Measurements from ENCODE around the gene STX2. TPM values are rescaled to one million over a fixed set of nuclear protein-coding genes. Genes with fewer than 3 reads are reported as not detected.
"Not testable (repeated sequence)": the region's sequence is repeated elsewhere in the genome, so short reads cannot be mapped to it uniquely, and the experiment has no call there.

STX2 gene
- total RNA-seq = 10 to 100 TPM; 10.8 to 13.6 TPM

DNA sequence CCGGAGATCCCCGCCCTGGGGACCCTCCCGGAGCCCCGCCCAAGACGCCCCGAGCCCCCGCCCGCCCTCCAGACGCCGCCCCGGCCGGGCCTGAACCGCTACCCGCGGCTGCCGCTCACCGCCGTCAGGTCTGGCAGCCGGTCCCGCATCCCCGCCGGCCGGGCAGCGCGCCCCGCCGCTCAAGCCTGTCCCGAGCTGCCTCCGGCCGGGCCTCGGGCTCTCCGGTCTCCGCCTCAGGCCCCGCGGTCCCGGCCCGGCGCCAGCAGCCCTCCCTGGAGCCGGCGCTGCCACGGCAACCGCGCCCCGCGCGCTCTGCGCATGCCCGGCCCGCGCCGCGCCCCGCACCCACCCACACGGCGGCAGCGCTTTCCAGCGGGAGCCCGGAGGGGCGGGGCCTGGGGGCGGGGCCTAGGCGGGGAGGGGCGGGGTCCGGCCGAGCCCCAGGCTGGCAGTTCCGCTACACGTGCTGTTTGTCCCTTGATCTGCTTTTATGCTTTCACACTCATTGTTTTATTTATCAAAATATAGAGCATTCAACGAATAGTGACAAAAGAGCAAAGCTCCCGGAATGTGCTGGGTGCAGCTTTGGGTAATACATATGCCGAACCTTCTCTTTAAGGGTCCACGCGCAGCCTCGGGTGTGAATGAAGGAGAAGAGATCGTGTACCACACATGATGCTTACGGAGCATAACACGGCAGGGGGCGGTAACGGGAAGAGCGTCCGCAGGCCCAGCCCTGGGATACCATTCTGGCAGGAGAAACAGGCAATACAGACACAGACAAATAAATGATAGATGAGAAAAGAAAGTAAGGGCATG is at the start of gene STX2:
TSS of gene STX2 (minus strand) at position 300 of the 819 bp plus-strand sequence. CDS start at position 149, 151 bp downstream.
- intact Hi-C loops (cut with micrococcal nuclease) = loop anchor here (1.0 to 2.0 kb wide), 2 partner anchors 20 to 32 kb away; no protein-coding TSS in a partner anchor

DNA sequence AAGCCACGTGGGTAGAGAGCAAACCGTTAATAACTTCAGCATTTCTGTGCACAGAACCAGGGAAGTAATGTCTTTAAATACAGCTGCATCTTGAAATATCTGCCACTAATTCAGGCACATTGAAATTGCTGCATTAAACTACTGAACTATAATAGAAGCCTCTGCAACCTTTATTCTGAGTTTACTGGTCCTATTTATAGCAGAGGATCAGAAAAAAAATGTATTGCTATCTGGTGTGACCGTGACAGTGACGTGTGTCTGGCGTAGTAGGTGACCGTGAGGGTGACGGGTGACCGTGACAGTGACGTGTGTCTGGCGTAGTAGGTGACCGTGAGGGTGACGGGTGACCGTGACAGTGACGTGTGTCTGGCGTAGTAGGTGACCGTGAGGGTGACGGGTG is 48.1 kb upstream of the STX2 start:
- H3K27me3 Mint-ChIP-seq (ENCODE audit: low read depth); H3K36me3 Mint-ChIP-seq (ENCODE audit: low read depth); intact Hi-C loops (cut with micrococcal nuclease); DNase-seq; H3K4me1 Mint-ChIP-seq (ENCODE audit: low read depth); H3K9me3 Mint-ChIP-seq; CTCF ChIA-PET; H3K4me3 Mint-ChIP-seq; H3K27ac Mint-ChIP-seq: not testable (repeated sequence)

More for the DNA sequence above, at the start of gene STX2:
- peak; percentile 84 for DNase-seq
- H3K9me3 Mint-ChIP-seq = no peaks in the 10 kb centered on the region
- H3K4me1 Mint-ChIP-seq (ENCODE audit: low read depth) = peaks cover 29% of the 10 kb centered on the region
- H3K4me3 Mint-ChIP-seq = peak within 1 kb of the TSS; percentile 78
- H3K27ac Mint-ChIP-seq = peak within 1 kb of the TSS; percentile 21
- CTCF ChIA-PET = interaction anchor here (0.6 to 4.8 kb wide), 2 partner anchors 13 to 17 kb away, joined by 3 to 29 read pairs; no protein-coding TSS in a partner anchor
- H3K36me3 Mint-ChIP-seq (ENCODE audit: low read depth) = no peaks in the 10 kb centered on the region
- H3K27me3 Mint-ChIP-seq (ENCODE audit: low read depth) = no peaks in the 10 kb centered on the region

DNA sequence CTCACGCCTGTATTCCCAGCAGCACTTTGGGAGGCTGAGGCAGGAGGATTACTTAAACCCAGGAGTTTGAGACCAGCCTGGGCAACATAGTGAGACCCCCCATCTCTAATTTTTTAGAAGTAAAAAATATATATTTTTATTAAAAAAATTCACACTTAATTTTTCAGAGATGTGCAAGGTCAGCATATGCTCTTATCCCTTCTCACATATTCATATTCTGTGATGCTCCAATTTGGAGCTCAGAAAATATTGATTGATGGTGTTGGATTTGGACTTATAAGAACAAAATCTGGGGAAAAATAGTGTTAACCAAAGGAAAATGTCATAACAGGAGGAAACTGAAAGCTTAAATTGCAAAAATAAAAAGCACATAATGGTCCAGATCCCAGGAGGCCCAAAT is 42.5 kb upstream of the STX2 start:
- intact Hi-C loops (cut with micrococcal nuclease) = no loop called here
- Mint-ChIP-seq H3K27ac (no peak overlapping the region), H3K9me3 (no peaks in the 10 kb centered on the region), H3K4me3 (no peak overlapping the region), H3K27me3 (ENCODE audit: low read depth) (no peaks in the 10 kb centered on the region), H3K36me3 (ENCODE audit: low read depth) (peaks cover 5% of the 10 kb centered on the region), H3K4me1 (ENCODE audit: low read depth) (peaks cover 27% of the 10 kb centered on the region)
- no peak for DNase-seq
- CTCF ChIA-PET = no interaction called here

DNA sequence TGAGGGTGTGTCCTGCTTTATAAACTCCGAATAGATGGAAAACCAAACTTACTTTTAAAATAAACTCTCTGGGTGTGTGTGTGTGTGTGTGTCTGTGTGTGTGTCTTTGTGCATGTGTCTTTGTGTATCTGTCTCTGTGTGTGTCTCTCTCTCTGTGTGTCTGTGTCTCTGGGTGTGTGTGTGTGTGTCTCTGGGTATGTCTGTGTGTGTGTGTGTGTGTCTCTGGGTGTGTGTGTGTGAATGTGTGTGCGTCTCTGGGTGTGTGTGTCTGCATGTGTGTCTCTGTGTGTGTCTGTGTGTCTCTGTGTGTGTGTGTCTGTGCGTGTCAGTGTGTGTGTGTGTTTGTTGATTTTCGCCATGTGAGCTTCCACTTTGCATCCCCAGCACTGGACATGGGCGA is 42.0 kb upstream of the STX2 start:
- CTCF ChIA-PET = no interaction called here
- Mint-ChIP-seq H3K9me3 (no peaks in the 10 kb centered on the region), H3K4me3 (no peak overlapping the region), H3K27me3 (ENCODE audit: low read depth) (no peaks in the 10 kb centered on the region), H3K4me1 (ENCODE audit: low read depth) (peaks cover 30% of the 10 kb centered on the region), H3K36me3 (ENCODE audit: low read depth) (peaks cover 10% of the 10 kb centered on the region), H3K27ac (no peak overlapping the region)
- intact Hi-C loops (cut with micrococcal nuclease) = no loop called here
- DNase-seq = no peak

DNA sequence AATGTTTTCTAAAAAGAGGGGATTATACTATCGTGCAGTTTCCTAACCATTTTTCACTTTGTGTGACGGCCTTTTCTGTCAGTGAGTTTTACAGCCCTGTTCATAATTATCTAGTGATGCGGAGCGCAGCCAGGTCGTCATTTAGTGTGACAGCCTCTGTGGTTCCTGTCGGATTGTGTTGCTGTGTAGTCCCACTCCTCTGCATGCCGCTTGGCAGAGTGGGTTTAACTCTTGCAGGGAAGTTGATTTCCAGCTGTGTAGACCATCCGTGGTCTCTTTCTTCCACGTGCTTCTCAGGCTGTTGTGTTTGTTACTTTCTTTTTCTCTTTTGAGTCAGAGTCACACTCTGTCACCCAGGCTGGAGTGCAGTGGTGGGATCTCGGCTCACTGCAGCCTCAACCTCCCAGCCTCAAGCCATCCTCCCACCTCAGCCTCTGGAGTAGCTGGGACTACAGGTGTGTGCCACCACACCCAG is 41.4 kb upstream of the STX2 start:
- Mint-ChIP-seq H3K4me1 (ENCODE audit: low read depth) (peaks cover 35% of the 10 kb centered on the region), H3K27me3 (ENCODE audit: low read depth) (no peaks in the 10 kb centered on the region), H3K27ac (no peak overlapping the region), H3K9me3 (no peaks in the 10 kb centered on the region), H3K36me3 (ENCODE audit: low read depth) (peaks cover 15% of the 10 kb centered on the region), H3K4me3 (peak overlapping the region; percentile 20)
- CTCF ChIA-PET = interaction anchor here (1.5 kb wide), 1 partner anchor 54 kb away, joined by 4 read pairs; no protein-coding TSS in a partner anchor
- intact Hi-C loops (cut with micrococcal nuclease) = no loop called here
- peak; percentile 11 for DNase-seq

DNA sequence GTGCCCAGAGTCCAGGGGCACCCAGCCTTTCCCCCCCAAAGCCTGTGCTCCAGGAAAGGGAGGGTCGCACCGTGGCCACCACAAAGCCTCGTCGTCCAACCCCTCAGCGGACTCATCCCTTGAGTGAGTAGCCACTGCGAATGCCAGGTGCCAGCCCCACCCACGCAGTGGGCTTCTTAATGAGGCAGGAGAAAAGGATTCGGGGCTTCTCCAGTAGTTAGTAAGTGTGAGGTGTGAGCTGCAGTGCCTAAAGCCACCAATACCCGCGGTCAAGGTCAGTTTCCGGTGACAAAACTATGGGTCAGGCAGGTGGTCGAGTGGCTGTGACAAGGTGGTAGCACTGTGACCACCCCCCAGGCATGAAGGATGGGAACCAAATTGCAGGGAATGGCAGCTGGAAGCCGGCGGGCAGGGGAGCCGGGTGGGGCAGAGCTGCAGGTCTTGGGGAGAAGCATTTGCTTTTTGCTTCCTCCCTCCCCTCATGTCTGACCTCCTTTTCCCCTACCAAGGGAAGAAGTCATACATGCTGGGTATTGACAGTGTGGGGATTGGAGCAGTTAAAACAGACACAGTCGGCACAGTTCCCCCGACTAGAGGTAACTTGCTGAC is 40.8 kb upstream of the STX2 start:
- DNase-seq = no peak
- CTCF ChIA-PET = interaction anchor here (1.5 kb wide), 1 partner anchor 53 kb away, joined by 4 read pairs; no protein-coding TSS in a partner anchor
- Mint-ChIP-seq H3K27ac (no peak overlapping the region), H3K9me3 (no peaks in the 10 kb centered on the region), H3K4me1 (ENCODE audit: low read depth) (peaks cover 40% of the 10 kb centered on the region), H3K27me3 (ENCODE audit: low read depth) (no peaks in the 10 kb centered on the region), H3K36me3 (ENCODE audit: low read depth) (peaks cover 20% of the 10 kb centered on the region), H3K4me3 (no peak overlapping the region)
- intact Hi-C loops (cut with micrococcal nuclease) = no loop called here

DNA sequence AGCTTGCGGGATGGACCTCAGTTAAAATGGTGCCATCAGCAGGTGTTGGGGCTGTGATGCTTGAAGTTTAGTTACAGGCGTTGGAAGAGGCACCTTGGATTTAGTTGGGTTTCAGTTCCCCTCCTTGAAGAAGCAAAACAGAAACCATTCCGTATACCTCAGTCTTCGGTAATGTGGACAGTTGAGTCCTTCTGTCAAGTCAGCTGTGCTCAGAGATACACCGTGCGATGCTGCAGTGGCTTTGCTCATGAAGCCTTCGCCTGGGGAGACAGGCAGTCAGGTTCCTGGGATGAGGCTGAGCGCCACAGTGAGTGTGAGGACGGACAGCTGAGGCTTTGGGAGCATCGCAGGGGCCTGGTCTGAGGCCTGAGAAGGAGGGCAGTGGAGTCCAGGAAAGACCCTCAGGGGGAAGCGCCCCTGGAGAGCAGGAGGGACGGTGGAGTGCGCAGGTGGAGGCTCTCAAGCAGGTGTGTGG is 40.2 kb upstream of the STX2 start:
- no peak for DNase-seq
- intact Hi-C loops (cut with micrococcal nuclease) = no loop called here
- Mint-ChIP-seq H3K4me3 (no peak overlapping the region), H3K36me3 (ENCODE audit: low read depth) (peaks cover 27% of the 10 kb centered on the region), H3K27me3 (ENCODE audit: low read depth) (no peaks in the 10 kb centered on the region), H3K27ac (no peak overlapping the region), H3K4me1 (ENCODE audit: low read depth) (peaks cover 46% of the 10 kb centered on the region), H3K9me3 (no peaks in the 10 kb centered on the region)
- CTCF ChIA-PET = interaction anchor here (1.5 kb wide), 1 partner anchor 53 kb away, joined by 4 read pairs; no protein-coding TSS in a partner anchor

DNA sequence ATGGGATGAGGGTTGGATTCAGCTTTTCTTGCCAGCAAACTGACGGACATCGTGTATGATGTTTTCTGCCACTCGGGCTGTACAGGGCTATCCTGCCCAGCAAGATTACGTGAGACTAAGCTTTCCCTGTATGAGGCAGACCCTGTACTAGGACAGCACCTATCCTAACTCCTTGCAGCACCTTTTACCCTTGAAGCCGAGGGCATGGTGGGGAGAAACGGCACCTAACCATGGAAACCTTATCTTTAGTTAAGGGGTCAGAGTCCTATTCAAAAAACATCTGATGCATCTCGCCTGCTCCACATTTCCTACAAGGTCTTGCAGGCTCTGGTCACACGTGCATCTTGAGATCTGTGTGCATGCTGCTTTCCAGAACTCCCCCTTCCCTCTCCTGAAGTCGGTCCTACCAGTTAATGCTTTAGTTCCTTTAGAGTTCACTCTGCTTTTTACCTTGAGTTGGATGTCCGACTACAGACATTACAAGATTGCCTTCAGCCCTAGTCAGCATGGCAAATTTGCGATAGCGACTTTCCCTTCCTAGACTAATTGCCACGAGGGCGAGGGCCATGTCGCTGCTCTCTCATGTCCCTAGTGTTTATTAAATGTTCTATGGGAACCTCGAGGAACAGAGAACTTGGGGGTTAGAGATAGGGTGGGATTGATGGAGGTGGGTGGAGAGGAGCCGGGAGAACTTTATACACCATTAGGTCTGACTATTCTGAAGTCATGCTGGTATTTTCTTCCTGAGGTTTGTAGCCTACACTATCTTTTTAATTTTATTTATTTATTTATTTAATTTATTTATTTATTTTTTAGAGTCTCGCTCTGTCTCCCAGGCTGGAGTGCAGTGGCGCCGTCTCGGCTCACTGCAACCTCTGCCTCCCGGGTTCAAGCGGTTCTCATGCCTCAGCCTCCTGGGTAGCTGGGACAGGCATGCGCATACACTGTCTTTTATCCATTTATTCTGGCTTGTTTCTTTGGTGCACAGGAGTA is 39.4 kb upstream of the STX2 start:
- H3K4me3 Mint-ChIP-seq = no peak overlapping the region

DNA sequence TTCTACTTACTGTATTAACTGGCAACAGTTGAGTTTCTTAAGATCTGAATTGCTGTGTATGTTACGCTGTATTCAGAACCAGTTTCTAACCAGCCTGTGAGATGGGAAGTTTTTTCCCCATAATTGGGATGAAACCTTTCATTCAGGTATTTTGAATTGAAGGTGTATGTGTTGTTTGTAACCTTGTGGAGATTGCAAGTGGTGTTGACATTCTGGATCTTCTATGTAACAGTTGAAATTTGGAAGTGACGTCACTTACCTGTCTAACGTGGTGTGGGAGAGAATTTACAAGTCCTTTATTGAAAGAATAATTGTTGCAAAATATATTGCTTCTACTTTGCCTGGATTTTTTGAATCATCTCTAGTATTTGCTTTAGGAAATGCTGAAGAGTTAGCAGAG is 38.3 kb upstream of the STX2 start:
- H3K27me3 Mint-ChIP-seq (ENCODE audit: low read depth) = no peaks in the 10 kb centered on the region
- H3K4me3 Mint-ChIP-seq = no peak overlapping the region
- no peaks in the 10 kb centered on the region for H3K9me3 Mint-ChIP-seq
- H3K4me1 Mint-ChIP-seq (ENCODE audit: low read depth) = peaks cover 61% of the 10 kb centered on the region
- H3K27ac Mint-ChIP-seq = no peak overlapping the region
- CTCF ChIA-PET = interaction anchor here (0.7 kb wide), 1 partner anchor 51 kb away, joined by 3 read pairs; no protein-coding TSS in a partner anchor
- peaks cover 44% of the 10 kb centered on the region for H3K36me3 Mint-ChIP-seq (ENCODE audit: low read depth)
- no peak for DNase-seq
- intact Hi-C loops (cut with micrococcal nuclease) = no loop called here

More for the DNA sequence above, 39.4 kb upstream of the STX2 start:
- CTCF ChIA-PET = no interaction called here
- H3K4me1 Mint-ChIP-seq (ENCODE audit: low read depth) = peaks cover 54% of the 10 kb centered on the region
- no peaks in the 10 kb centered on the region for H3K9me3 Mint-ChIP-seq
- peaks cover 34% of the 10 kb centered on the region for H3K36me3 Mint-ChIP-seq (ENCODE audit: low read depth)
- DNase-seq = no peak
- intact Hi-C loops (cut with micrococcal nuclease) = no loop called here
- H3K27ac Mint-ChIP-seq = no peak overlapping the region
- H3K27me3 Mint-ChIP-seq (ENCODE audit: low read depth) = no peaks in the 10 kb centered on the region

DNA sequence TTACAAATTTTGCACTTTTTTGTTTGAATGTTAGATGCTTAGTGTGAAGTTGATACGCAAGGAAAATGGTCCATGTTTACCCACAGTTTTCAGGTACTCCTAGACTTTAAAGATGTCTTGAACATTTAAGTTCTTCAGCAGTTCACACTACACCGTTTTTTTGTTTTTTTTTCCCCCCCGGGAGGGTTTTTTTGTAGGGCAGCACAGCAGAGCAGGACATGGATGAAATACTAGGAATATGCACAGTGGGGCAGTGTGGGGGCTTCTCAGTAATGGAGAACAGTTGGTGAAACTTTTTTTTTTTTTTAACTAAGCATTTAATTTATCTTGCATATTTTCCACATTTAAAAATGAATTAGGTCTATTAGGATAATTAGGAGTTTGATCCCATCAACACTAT is 37.7 kb upstream of the STX2 start:
- no peaks in the 10 kb centered on the region for H3K27me3 Mint-ChIP-seq (ENCODE audit: low read depth)
- H3K27ac Mint-ChIP-seq = peak overlapping the region; percentile 63

DNA sequence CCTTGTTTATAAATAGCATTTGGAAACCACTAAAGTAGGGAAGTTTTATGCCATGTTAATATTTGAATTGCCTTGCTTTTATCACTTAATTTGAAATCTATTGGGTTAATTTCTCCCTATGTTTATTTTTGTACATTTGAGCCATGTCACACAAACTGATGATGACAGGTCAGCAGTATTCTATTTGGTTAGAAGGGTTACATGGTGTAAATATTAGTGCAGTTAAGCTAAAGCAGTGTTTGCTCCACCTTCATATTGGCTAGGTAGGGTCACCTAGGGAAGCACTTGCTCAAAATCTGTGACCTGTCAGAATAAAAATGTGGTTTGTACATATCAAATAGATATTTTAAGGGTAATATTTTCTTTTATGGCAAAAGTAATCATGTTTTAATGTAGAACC is 37.2 kb upstream of the STX2 start:
- H3K27me3 Mint-ChIP-seq (ENCODE audit: low read depth) = no peaks in the 10 kb centered on the region
- peaks cover 61% of the 10 kb centered on the region for H3K4me1 Mint-ChIP-seq (ENCODE audit: low read depth)
- peaks cover 44% of the 10 kb centered on the region for H3K36me3 Mint-ChIP-seq (ENCODE audit: low read depth)
- DNase-seq = no peak
- intact Hi-C loops (cut with micrococcal nuclease) = no loop called here
- no peak overlapping the region for H3K27ac Mint-ChIP-seq
- H3K4me3 Mint-ChIP-seq = no peak overlapping the region
- no peaks in the 10 kb centered on the region for H3K9me3 Mint-ChIP-seq
- CTCF ChIA-PET = no interaction called here

More for the DNA sequence above, 37.7 kb upstream of the STX2 start:
- CTCF ChIA-PET = interaction anchor here (0.7 kb wide), 1 partner anchor 50 kb away, joined by 3 read pairs; no protein-coding TSS in a partner anchor
- intact Hi-C loops (cut with micrococcal nuclease) = no loop called here
- no peak for DNase-seq
- Mint-ChIP-seq H3K36me3 (ENCODE audit: low read depth) (peaks cover 44% of the 10 kb centered on the region), H3K4me1 (ENCODE audit: low read depth) (peaks cover 61% of the 10 kb centered on the region), H3K9me3 (no peaks in the 10 kb centered on the region), H3K4me3 (no peak overlapping the region)
